ENCODE results near the gene SLC13A4. TPM values are rescaled to one million over a fixed set of nuclear protein-coding genes. Genes with fewer than 3 reads are reported as not detected.

SLC13A4 gene
- polyA plus RNA-seq, 1 donor (not counting 4 experiments of a cell fraction or from before 2014, with no cell fraction given): 0.12 TPM

- no peak for FAIRE-seq
- no peaks in the 10 kb centered on the region for H3K27me3 ChIP-seq (ENCODE audit: control insufficient read depth, extremely low read depth, insufficient read depth, low read length)
- DNase-seq (ENCODE audit: low read depth, low spot score): no peak
- H3K9me1 ChIP-seq (ENCODE audit: control insufficient read depth, extremely low read depth, insufficient read depth, low read length): no peaks in the 10 kb centered on the region
- peaks cover 24% of the 10 kb centered on the region for H3K4me1 ChIP-seq (ENCODE audit: control insufficient read depth, extremely low read depth, insufficient read depth, low read length)
- H3K79me2 ChIP-seq (ENCODE audit: control insufficient read depth, insufficient read depth, low read length): no peaks in the 10 kb centered on the region
- no peaks in the 10 kb centered on the region for H4K20me1 ChIP-seq (ENCODE audit: control insufficient read depth, extremely low read depth, insufficient read depth, low read length)
- no peak overlapping the region for H3K9ac ChIP-seq (ENCODE audit: control insufficient read depth, extremely low read depth, insufficient read depth, low read length)
- H3K27ac ChIP-seq (ENCODE audit: control insufficient read depth, insufficient read depth, low read length): no peak overlapping the region
- TF ChIP-seq CTCF (optimal IDR thresholded peaks at IDR 0.05 in 1 of 3, IDR thresholded peaks at IDR 0.05 in 1 of 3, conservative IDR thresholded peaks at IDR 0.05 in 1 of 3; ENCODE audit: extremely low read depth in 1 of 3, insufficient read depth in 2 of 3, low read length in 3 of 3) (no peak), EZH2 (IDR thresholded peaks at IDR 0.05; ENCODE audit: low read length) (no peak)
- H2AFZ ChIP-seq (ENCODE audit: control insufficient read depth, low read length): no peak overlapping the region
- H3K4me2 ChIP-seq (ENCODE audit: control insufficient read depth, extremely low read depth, insufficient read depth, low read depth, low read length): no peak overlapping the region
- dilution Hi-C loops (cut with MboI; ENCODE audit: extremely low pct_ligation_motif_present, low sequenced_read_pairs): no loop called here
- no peaks in the 10 kb centered on the region for H3K36me3 ChIP-seq (ENCODE audit: control insufficient read depth in 2 of 2, extremely low read depth in 1 of 2, insufficient read depth in 2 of 2, low read length in 2 of 2)
- no peaks in the 10 kb centered on the region for H3K9me3 ChIP-seq (ENCODE audit: control insufficient read depth, low read depth, low read length)
- H3K4me3 ChIP-seq (ENCODE audit: control insufficient read depth in 2 of 3, extremely low read depth in 1 of 3, insufficient read depth in 2 of 3, low read depth in 1 of 3, low read length in 3 of 3): no peak overlapping the region
Measured at GRCh38 chr7:135715055-135715522, 12.9 kb downstream of the SLC13A4 start.

- DNase-seq (ENCODE audit: low read depth, low spot score) (no peak), FAIRE-seq (no peak)
- Histone ChIP-seq H3K36me3 (ENCODE audit: control insufficient read depth in 2 of 2, extremely low read depth in 1 of 2, insufficient read depth in 2 of 2, low read length in 2 of 2) (no peaks in the 10 kb centered on the region), H3K4me3 (ENCODE audit: control insufficient read depth in 2 of 3, extremely low read depth in 1 of 3, insufficient read depth in 2 of 3, low read depth in 1 of 3, low read length in 3 of 3) (no peak overlapping the region), H3K27me3 (ENCODE audit: control insufficient read depth, extremely low read depth, insufficient read depth, low read length) (no peaks in the 10 kb centered on the region), H3K4me1 (ENCODE audit: control insufficient read depth, extremely low read depth, insufficient read depth, low read length) (peaks cover 24% of the 10 kb centered on the region), H3K79me2 (ENCODE audit: control insufficient read depth, insufficient read depth, low read length) (no peaks in the 10 kb centered on the region), H3K4me2 (ENCODE audit: control insufficient read depth, extremely low read depth, insufficient read depth, low read depth, low read length) (peak overlapping the region; percentile 27), H3K9ac (ENCODE audit: control insufficient read depth, extremely low read depth, insufficient read depth, low read length) (no peak overlapping the region), H3K9me3 (ENCODE audit: control insufficient read depth, low read depth, low read length) (no peaks in the 10 kb centered on the region), H3K27ac (ENCODE audit: control insufficient read depth, insufficient read depth, low read length) (no peak overlapping the region), H4K20me1 (ENCODE audit: control insufficient read depth, extremely low read depth, insufficient read depth, low read length) (no peaks in the 10 kb centered on the region), H3K9me1 (ENCODE audit: control insufficient read depth, extremely low read depth, insufficient read depth, low read length) (no peaks in the 10 kb centered on the region), H2AFZ (ENCODE audit: control insufficient read depth, low read length) (no peak overlapping the region)
- TF ChIP-seq EZH2 (IDR thresholded peaks at IDR 0.05; ENCODE audit: low read length): no peak
- no peak for TF ChIP-seq CTCF (optimal IDR thresholded peaks at IDR 0.05 in 1 of 3, IDR thresholded peaks at IDR 0.05 in 1 of 3, conservative IDR thresholded peaks at IDR 0.05 in 1 of 3; ENCODE audit: extremely low read depth in 1 of 3, insufficient read depth in 2 of 3, low read length in 3 of 3)
- dilution Hi-C loops (cut with MboI; ENCODE audit: extremely low pct_ligation_motif_present, low sequenced_read_pairs): no loop called here
Measured at GRCh38 chr7:135714534-135715009, 13.4 kb downstream of the SLC13A4 start.

Data from keratinocyte (primary cell).